ENCODE data around the gene ACTR3.
"Not testable (repeated sequence)": the region's sequence is repeated elsewhere in the genome, so short reads cannot be mapped to it uniquely, and the experiment has no call there.

Gene ACTR3

DNA sequence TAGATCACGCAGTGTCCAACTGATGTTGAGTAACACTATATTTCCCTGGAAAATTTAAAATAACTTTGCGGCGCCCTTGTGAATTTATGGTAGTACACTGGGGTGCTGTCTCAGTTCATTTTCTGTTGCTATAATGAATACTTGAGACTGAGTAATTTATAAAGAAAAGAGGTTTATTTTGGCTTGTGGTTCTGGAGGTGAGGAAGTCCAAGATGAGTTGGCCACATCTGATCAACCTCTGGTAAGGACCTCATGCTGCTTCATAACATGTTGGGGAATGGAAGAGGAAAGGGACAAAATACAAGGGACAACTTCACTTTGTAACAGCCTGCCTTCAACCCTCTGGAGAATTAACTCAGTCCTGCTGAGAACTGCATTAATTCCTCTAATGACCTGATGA lies 36.4 kb downstream of the ACTR3 start:
- H3K9me3 Mint-ChIP-seq, result no peaks in the 10 kb centered on the region
- H3K36me3 Mint-ChIP-seq (ENCODE audit: low read depth), result peaks cover 25% of the 10 kb centered on the region
- DNase-seq, result no peak
- H3K27me3 Mint-ChIP-seq (ENCODE audit: low read depth, poor library complexity), result no peaks in the 10 kb centered on the region
- no peak overlapping the region for H3K4me3 Mint-ChIP-seq
- no peak overlapping the region for H3K27ac Mint-ChIP-seq
- TF ChIP-seq, protein P1, sequence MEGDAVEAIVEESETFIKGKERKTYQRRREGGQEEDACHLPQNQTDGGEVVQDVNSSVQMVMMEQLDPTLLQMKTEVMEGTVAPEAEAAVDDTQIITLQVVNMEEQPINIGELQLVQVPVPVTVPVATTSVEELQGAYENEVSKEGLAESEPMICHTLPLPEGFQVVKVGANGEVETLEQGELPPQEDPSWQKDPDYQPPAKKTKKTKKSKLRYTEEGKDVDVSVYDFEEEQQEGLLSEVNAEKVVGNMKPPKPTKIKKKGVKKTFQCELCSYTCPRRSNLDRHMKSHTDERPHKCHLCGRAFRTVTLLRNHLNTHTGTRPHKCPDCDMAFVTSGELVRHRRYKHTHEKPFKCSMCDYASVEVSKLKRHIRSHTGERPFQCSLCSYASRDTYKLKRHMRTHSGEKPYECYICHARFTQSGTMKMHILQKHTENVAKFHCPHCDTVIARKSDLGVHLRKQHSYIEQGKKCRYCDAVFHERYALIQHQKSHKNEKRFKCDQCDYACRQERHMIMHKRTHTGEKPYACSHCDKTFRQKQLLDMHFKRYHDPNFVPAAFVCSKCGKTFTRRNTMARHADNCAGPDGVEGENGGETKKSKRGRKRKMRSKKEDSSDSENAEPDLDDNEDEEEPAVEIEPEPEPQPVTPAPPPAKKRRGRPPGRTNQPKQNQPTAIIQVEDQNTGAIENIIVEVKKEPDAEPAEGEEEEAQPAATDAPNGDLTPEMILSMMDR (IDR thresholded peaks at IDR 0.05), result no peak
- no peaks in the 10 kb centered on the region for H3K4me1 Mint-ChIP-seq

DNA sequence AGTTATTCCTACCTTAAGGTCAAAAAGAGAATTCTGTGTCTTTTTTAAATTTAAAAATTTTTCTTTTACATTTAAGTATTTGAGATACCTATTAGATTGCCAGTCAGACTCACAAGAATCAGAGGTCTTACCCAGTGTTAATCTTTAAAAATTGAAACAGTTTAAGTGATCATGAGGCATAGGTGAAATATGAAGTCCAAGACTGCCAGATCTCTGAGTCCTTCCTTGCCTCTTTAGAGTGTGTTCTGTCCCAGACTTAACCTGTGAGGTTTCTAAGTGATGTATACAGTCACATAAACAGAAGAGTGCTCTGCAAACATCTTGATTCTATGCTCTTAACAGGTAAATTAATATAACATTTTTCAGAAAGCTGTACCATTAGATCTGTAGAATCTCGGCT lies 40.6 kb downstream of the ACTR3 start:
- TF ChIP-seq, protein P1 (IDR thresholded peaks at IDR 0.05), result no peak
- no peak overlapping the region for H3K4me3 Mint-ChIP-seq
- peaks cover 58% of the 10 kb centered on the region for H3K36me3 Mint-ChIP-seq (ENCODE audit: low read depth)
- H3K9me3 Mint-ChIP-seq, result peaks cover 5% of the 10 kb centered on the region
- H3K4me1 Mint-ChIP-seq, result no peaks in the 10 kb centered on the region
- no peaks in the 10 kb centered on the region for H3K27me3 Mint-ChIP-seq (ENCODE audit: low read depth, poor library complexity)
- no peak overlapping the region for H3K27ac Mint-ChIP-seq
- no peak for DNase-seq

DNA sequence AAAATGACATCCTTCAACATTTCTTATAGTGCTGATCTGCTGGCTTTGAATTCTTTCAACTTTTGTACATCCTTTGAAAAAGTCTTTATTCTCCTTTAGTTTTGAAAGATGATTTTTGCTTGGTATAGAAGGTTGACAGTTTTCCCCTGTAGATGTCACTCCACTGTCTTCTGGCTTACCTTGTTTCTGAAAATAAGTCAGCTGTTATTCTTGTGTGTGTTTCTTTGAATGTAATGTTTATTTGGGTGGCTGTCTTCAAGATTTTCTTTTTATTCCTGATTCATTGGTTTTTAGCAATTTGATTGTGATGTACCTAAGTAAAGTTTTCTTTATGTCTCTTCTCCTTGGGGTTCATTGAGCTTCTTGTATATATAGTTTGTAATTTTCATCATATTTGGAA lies 47.6 kb downstream of the ACTR3 start:
- Mint-ChIP-seq H3K9me3 (peaks cover 37% of the 10 kb centered on the region), H3K4me1 (no peaks in the 10 kb centered on the region), H3K27ac (no peak overlapping the region), H3K36me3 (ENCODE audit: low read depth) (peaks cover 89% of the 10 kb centered on the region), H3K4me3 (no peak overlapping the region), H3K27me3 (ENCODE audit: low read depth, poor library complexity) (no peaks in the 10 kb centered on the region)
- TF ChIP-seq, protein P1 (IDR thresholded peaks at IDR 0.05), result no peak
- DNase-seq, result no peak

DNA sequence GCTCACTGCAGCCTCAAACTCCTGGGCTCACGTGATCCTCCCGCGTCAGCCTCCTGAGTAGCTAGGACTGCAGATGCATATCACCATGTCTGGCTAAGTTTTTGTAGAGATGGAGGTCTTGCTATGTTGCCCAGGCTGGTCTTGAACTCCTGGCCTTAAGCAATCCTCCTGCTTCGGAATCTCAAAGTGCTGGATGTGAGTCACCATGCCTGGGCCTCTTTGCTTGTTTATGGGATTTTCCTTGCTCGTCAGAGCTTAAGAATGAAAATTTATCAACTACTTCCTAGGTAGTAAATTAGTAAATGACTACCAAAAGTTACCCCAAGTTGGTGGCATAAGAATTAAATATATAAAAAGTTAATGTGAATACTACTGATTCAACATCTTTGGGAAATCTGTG lies 51.0 kb downstream of the ACTR3 start:
- TF ChIP-seq, protein P1 (IDR thresholded peaks at IDR 0.05), result no peak
- no peak for DNase-seq
- no peaks in the 10 kb centered on the region for H3K4me1 Mint-ChIP-seq
- no peak overlapping the region for H3K27ac Mint-ChIP-seq
- no peak overlapping the region for H3K4me3 Mint-ChIP-seq
- H3K9me3 Mint-ChIP-seq, result peaks cover 31% of the 10 kb centered on the region
- H3K36me3 Mint-ChIP-seq (ENCODE audit: low read depth), result peaks cover 56% of the 10 kb centered on the region
- H3K27me3 Mint-ChIP-seq (ENCODE audit: low read depth, poor library complexity), result no peaks in the 10 kb centered on the region

DNA sequence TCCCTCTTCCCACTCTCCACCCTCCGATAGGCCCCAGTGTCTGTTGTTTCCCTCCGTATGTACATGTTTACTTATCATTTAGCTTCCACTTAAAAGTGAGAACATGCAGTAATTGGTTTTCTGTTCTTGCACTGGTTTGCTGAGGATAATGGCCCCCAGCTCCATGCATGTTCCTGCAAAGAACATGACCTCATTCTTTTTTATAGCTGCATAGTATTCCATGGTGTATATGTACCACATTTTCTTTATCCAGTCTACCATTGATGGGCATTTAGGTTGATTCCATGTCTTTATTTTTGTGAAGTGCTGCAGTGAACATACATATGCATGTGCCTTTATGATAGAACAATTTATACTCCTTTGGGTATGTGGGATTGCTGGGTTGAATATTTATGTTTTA lies 55.9 kb downstream of the ACTR3 start:
- not testable (repeated sequence) for H3K27me3 Mint-ChIP-seq (ENCODE audit: low read depth, poor library complexity); DNase-seq; H3K4me3 Mint-ChIP-seq; H3K4me1 Mint-ChIP-seq; H3K9me3 Mint-ChIP-seq; H3K27ac Mint-ChIP-seq
- peaks cover 44% of the 10 kb centered on the region for H3K36me3 Mint-ChIP-seq (ENCODE audit: low read depth)

DNA sequence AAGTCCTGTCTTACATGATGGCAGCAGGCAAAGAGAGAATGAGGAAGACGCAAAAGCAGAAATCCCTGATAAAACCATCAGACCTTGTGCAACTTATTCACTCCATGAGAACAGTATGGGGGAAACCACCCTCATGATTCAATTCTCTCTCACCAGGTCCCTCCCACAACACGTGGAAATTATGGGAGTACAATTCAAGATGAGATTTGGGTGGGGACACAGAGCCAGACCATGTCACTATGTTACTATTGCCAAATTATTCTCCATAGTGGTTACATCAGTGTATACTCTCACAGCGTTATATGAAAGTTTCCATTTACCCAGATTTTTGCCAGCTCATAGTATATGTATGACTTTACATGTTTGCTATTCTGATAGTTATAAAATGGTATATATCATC lies 61.0 kb downstream of the ACTR3 start:
- DNase-seq; H3K4me3 Mint-ChIP-seq; H3K4me1 Mint-ChIP-seq; H3K27ac Mint-ChIP-seq; H3K9me3 Mint-ChIP-seq; H3K27me3 Mint-ChIP-seq (ENCODE audit: low read depth, poor library complexity): not testable (repeated sequence)
- H3K36me3 Mint-ChIP-seq (ENCODE audit: low read depth), result peaks cover 51% of the 10 kb centered on the region

DNA sequence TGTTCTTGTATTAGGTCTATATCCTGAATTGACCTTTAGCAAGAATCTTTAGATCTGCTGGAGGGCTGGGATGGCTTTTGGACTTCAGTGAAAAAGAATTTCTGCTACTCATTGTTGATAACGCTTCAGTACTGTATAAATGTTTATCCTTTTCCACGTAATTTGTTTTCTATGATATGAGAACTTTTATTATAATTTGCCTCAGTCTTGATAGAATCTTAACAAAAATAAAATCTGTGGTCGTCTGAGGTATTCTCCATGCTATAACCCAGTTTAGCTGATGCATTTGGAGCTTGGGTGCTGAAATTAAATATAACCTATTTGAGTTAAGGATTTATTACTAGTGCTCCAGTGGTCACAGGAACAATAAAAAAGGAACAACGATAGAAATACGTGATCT lies 71.1 kb downstream of the ACTR3 start:
- DNase-seq, result no peak
- H3K4me3 Mint-ChIP-seq, result no peak overlapping the region
- TF ChIP-seq, protein P1 (IDR thresholded peaks at IDR 0.05), result no peak
- H3K4me1 Mint-ChIP-seq, result peaks cover 6% of the 10 kb centered on the region
- no peaks in the 10 kb centered on the region for H3K9me3 Mint-ChIP-seq
- H3K36me3 Mint-ChIP-seq (ENCODE audit: low read depth), result no peaks in the 10 kb centered on the region
- H3K27ac Mint-ChIP-seq, result no peak overlapping the region
- H3K27me3 Mint-ChIP-seq (ENCODE audit: low read depth, poor library complexity), result no peaks in the 10 kb centered on the region
